GM18870 (cell line): ENCODE measurements around the gene PAX5.

Source experiments
- ATAC-seq: cut with Tn5 transposase; IDR thresholded peaks from one replicate; pipeline ENCODE4 v1.9.1; 2021; ENCODE audit warnings: moderate library complexity; ENCODE audit not compliant: unreplicated experiment

The PAX5 gene

GRCh38 chr9:37025071-37025822, 8.8 kb downstream of the PAX5 start:
- ATAC-seq, result no peak

GRCh38 chr9:37017546-37017945, 16.5 kb downstream of the PAX5 start:
- ATAC-seq, result no peak

- ATAC-seq, result no peak
These were observed 22.5 kb downstream of the PAX5 start for GRCh38 chr9:37011530-37011929.

- no peak for ATAC-seq
These were observed 23.1 kb downstream of the PAX5 start for GRCh38 chr9:37010976-37011375.

GRCh38 chr9:37010180-37010579, 23.9 kb downstream of the PAX5 start:
- peak; percentile 35 for ATAC-seq

GRCh38 chr9:37007295-37007694, 26.8 kb downstream of the PAX5 start:
- no peak for ATAC-seq

- no peak for ATAC-seq
These were observed 28.4 kb downstream of the PAX5 start for GRCh38 chr9:37005517-37006140.

- ATAC-seq, result peak; percentile 37
These were observed 29.6 kb downstream of the PAX5 start for GRCh38 chr9:37004424-37004935.

- ATAC-seq, result no peak
These were observed 31.5 kb downstream of the PAX5 start for GRCh38 chr9:37002413-37003217.

GRCh38 chr9:37002036-37002412, 32.0 kb downstream of the PAX5 start:
- no peak for ATAC-seq

- ATAC-seq, result no peak
These were observed 32.6 kb downstream of the PAX5 start for GRCh38 chr9:37001459-37001858.

- ATAC-seq, result no peak
These were observed 34.2 kb downstream of the PAX5 start for GRCh38 chr9:36999728-37000333.

- no peak for ATAC-seq
These were observed 36.7 kb downstream of the PAX5 start for GRCh38 chr9:36997414-36997813.

GRCh38 chr9:36996706-36997086, 37.4 kb downstream of the PAX5 start:
- no peak for ATAC-seq

- no peak for ATAC-seq
These were observed 38.0 kb downstream of the PAX5 start for GRCh38 chr9:36995927-36996705.

- peak; percentile 42 for ATAC-seq
These were observed 39.9 kb downstream of the PAX5 start for GRCh38 chr9:36993933-36994764.

- no peak for ATAC-seq
These were observed 41.4 kb downstream of the PAX5 start for GRCh38 chr9:36992501-36993316.

GRCh38 chr9:36991516-36992134, 42.4 kb downstream of the PAX5 start:
- ATAC-seq, result no peak
